SK-N-MC (cell line): ENCODE measurements around the gene FAM3C.

ENCODE experiments used
- EZH2 ChIP-seq: fragments of 200-600 bp; sonication (generic); IDR thresholded peaks from one replicate; pipeline ENCODE4 v1.6.1; 2017; ENCODE audit warnings: antibody characterized with exemption
- FOXP2 ChIP-seq: optimal IDR thresholded peaks from 2 replicates; pipeline ENCODE3; 2011; ENCODE audit warnings: mild to moderate bottlenecking, moderate library complexity; ENCODE audit not compliant: insufficient read depth; ENCODE audit errors: extremely low read length, control extremely low read depth
- POLR2AphosphoS5 ChIP-seq: IDR thresholded peaks from 2 replicates; pipeline ENCODE4 v1.6.1; 2012; ENCODE audit warnings: mild to moderate bottlenecking, low read depth, low read length, borderline replicate concordance

DNA sequence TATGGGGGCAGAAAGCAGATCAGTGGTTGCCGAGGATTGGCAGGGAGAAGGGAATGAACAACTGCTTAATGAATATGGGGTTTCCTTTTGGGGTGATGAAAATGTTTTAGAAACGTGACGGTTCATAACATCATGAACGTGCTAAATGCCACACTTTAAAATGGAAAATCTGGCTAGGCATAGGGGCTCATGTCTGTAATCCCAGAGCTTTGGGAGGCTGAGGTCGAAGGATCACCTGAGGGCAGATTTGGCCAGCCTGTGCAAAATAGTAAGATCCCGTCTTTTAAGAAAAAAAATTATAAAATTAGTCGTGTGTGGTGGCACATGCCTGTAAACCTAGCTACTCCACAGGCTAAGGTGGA is 3.1 kb downstream of the FAM3C start:
- no peak for TF ChIP-seq EZH2
- TF ChIP-seq POLR2AphosphoS5: no peak
- TF ChIP-seq FOXP2: no peak
